Measurements from ENCODE around the gene SLBP.
"Not testable (repeated sequence)": the region's sequence is repeated elsewhere in the genome, so short reads cannot be mapped to it uniquely, and the experiment has no call there.

The SLBP gene

GRCh38 chr4:1673671-1674070 lies 38.4 kb downstream of the SLBP start:
- DNase-seq = no peak

- not testable (repeated sequence) for DNase-seq
Observed at GRCh38 chr4:1671011-1671410, 41.1 kb downstream of the SLBP start.

- no peak for DNase-seq
Observed at GRCh38 chr4:1670279-1670678, 41.8 kb downstream of the SLBP start.

- DNase-seq = no peak
Observed at GRCh38 chr4:1669850-1670249, 42.3 kb downstream of the SLBP start.

GRCh38 chr4:1669270-1669669 lies 42.8 kb downstream of the SLBP start:
- no peak for DNase-seq

- DNase-seq = no peak
Observed at GRCh38 chr4:1668488-1668840, 43.7 kb downstream of the SLBP start.

GRCh38 chr4:1667273-1667672 lies 44.8 kb downstream of the SLBP start:
- no peak for DNase-seq

GRCh38 chr4:1666391-1666790 lies 45.7 kb downstream of the SLBP start:
- no peak for DNase-seq

- DNase-seq = no peak
Observed at GRCh38 chr4:1664141-1664540, 48.0 kb downstream of the SLBP start.

GRCh38 chr4:1663549-1663948 lies 48.6 kb downstream of the SLBP start:
- no peak for DNase-seq

- DNase-seq = no peak
Observed at GRCh38 chr4:1661695-1662094, 50.4 kb downstream of the SLBP start.

GRCh38 chr4:1660948-1661677 lies 51.0 kb downstream of the SLBP start:
- DNase-seq = no peak

GRCh38 chr4:1659104-1660043 lies 52.7 kb downstream of the SLBP start:
- DNase-seq = no peak

GRCh38 chr4:1658581-1658980 lies 53.5 kb downstream of the SLBP start:
- no peak for DNase-seq

GRCh38 chr4:1658146-1658545 lies 54.0 kb downstream of the SLBP start:
- DNase-seq = no peak

GRCh38 chr4:1656986-1657385 lies 55.1 kb downstream of the SLBP start:
- no peak for DNase-seq

- no peak for DNase-seq
Observed at GRCh38 chr4:1656132-1656531, 56.0 kb downstream of the SLBP start.

- DNase-seq = no peak
Observed at GRCh38 chr4:1655676-1656075, 56.4 kb downstream of the SLBP start.

- DNase-seq = no peak
Observed at GRCh38 chr4:1655081-1655480, 57.0 kb downstream of the SLBP start.

GRCh38 chr4:1654216-1654955 lies 57.7 kb downstream of the SLBP start:
- DNase-seq = no peak

GRCh38 chr4:1653776-1654175 lies 58.3 kb downstream of the SLBP start:
- no peak for DNase-seq

GRCh38 chr4:1652088-1652487 lies 60.0 kb downstream of the SLBP start:
- no peak for DNase-seq

GRCh38 chr4:1651609-1652008 lies 60.5 kb downstream of the SLBP start:
- no peak for DNase-seq

- DNase-seq = no peak
Observed at GRCh38 chr4:1648962-1649361, 63.2 kb downstream of the SLBP start.

All from CD4-positive, alpha-beta T cell treated with Interleukin-10 for 1 hour (primary cell).